NCI-H1436 treated with DMSO at 0.1 percent for 48 hours (cell line): Measurements from ENCODE around the gene CABP1.
"Not testable (repeated sequence)": the region's sequence is repeated elsewhere in the genome, so short reads cannot be mapped to it uniquely, and the experiment has no call there.

ENCODE experiments used
- DNase-seq: peaks from one replicate; lab custom pipeline; 2025; lab: John Stamatoyannopoulos, UW

CABP1 gene

DNA sequence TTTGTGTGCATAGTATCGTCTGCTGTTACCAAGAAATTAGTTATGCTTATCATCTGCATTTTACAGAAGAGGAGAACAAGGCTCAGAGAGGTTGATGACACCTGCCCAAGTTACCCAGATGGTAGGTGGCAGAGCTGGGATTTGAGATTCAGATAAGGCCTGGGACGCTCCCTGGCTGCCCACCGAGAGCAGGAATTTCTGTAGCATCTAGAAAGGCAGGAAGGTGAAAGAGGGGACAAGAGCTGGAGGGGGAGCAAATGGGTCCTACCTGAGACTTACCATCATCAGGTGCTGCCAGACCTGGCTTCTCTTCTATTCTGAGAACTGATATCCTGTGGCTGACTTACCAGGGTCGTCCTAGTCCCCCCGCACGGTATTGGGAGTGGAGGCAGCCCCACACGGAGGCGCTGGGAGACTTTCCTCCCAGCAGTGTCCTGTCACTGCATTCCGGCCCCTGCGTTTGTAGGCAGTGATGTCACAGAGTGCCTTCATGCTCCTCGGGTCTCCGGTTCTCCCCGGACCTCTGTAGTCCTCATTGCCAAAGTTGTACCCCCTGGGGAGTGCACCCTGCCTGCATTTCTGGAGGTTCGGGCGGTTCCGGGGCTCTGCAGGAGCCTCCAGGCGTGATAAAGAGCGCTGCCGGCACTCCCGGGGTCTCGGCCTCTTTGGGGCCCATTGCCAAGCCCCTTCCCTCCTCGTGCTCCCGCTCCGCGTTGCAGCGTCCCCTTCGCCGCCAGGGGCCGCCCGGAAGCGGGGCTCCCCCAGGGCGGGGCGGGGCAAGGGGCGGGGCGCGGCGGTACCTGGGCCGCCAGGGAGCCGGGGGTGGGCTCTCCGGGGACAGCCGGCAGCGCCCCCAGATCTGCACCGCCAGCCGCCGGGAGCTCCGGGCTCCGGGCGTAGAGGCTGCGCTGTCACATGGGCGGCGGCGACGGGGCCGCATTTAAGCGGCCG, at the start of gene CABP1:
CABP1 (plus strand) TSS at position 856 of the 951 bp plus-strand sequence; CDS start at position 916, 60 bp downstream.
- DNase-seq: no peak

DNA sequence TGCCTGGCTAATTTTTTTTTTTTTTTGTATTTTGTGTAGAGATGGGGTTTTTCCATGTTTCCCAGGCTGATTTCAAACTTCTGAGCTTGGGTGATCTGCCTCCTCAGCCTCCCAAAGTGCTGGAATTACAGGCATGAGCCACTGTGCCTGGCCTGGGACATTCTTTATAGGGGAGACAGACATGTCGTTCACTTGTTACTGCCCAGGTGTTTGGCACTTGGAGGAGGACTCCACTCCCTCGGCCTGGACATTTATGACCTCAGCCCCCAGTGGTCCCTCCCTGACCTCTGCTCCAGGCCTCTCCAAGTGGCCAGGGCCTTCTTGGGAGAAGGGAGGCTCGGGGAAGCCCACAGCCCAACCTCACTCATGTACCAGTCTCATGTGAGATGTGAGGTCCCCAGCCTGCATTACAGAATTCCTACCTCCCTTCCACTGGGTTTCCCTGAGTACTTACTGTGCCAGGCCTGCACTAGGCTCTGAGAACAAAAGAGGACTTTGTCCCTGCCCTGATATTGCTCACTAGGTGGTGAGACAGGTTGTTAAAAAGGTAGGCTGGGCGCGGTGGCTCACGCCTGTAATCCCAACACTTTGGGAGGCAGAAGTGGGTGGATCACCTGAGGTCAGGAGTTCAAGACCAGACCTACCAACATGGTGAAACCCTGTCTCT, 49.6 kb upstream of the CABP1 start:
- DNase-seq: no peak

DNA sequence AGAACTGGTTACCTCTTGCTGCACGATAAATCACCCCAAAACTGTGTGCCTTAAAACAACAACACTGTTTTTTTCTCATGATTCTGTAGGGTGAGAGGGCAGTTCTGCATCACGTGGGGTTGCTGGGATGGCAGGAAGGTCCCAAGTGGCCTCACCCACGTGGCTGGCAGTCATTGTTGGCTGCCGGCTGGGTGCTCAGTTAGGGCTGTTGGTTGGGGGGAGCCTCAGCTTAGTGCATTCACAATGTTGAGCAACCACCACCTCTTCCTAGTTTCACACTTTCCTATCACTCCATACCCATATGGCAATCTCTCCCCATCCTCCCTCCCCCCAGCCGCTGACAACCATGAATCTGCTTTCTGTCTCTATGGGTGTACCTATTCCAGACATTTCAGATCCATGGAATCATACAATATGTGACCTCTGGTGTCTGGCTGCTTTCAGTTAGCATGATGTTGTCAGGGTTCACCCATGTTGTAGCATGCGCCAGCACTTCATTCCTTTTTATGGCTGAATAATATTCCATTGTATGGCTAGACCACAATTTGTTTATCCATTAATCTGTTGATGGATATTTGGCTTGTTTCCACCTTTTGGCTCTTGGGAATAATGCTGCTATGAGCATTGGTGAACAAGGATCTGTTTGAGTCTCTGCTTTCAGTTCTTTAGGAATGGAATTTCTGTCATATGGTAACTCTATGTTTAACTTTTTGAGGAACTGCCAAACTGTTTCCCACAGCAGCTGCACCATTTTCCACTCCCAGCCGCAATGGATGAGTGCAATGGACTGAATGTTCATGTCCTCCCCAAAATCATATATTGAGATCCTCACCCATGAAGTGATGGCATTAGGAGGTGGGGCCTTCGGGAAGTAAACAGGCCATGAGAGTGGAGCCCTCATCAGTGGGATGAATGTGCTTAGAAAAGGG, 48.0 kb upstream of the CABP1 start:
- no peak for DNase-seq

DNA sequence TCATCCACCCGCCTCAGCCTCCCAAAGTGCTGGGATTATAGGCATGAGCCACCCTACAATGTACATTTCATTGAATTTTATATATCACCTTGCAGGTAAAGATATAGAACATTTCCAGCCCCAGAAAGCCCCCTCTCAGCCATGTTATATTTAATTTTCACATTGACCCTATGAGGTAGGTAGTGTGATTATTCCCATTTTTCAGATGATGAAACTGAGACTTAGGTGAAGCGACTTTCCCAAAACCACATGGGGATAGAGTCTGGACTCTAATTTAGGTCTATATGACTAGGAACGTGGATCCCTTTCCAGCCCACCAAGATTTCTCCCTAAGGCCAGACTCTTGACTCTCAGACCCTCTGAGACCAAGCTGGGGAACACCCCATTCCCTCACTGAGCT, 43.5 kb upstream of the CABP1 start:
- DNase-seq: no peak

DNA sequence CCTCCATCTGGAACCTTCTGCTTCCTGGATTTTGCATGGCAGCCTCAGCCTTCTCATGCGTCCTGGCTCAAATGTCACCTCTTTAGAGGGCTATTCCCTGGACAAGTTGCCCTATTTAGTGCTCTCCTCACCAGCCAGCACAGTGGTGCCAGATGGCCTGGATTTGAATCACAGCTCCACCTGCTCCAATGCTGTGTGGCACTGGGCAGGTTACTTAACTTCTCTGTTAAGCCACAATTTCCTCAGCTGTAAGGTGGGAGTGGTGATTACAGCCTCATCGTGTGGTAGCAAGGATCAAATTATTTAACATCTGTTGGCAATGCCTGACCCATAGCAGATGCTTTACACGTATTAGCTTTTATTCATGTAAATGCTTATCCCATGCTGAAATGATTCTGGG, 42.6 kb upstream of the CABP1 start:
- no peak for DNase-seq

DNA sequence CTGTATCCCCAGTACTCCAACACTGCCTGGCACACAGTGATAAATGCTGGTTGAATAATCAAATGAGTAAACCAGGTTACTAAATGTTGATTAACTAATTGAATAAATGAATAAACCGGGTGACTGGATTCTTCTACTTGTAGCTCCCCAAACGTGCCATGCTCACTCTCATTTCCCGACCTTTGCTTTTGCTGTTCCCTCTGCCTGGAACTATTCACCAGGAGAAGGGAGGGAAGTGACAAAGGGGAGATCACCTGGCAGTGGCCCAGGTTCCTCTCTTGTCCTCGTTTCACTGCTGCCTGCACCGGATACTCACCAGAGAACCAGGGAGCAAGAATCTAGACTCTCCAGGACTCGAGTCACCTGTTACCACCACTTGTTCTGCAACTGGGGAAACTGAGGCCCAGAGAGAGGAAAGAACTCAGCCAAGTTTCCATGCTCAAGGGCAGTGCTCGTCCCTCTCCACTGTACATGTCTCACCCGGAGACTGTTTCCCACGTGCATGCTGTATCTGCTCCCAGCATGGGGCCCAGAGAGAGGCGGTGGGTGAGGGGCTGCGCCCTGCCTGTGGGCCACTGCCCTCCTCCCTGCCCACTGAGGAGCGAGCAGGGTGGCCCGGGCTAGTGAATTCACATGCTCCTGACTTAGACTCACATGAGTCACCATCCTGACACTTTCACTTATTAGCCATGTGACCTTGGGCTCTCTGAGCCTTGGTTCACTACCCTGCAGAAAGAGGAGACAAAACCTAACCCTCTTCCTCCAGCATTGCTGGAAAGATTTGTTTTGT, 41.6 kb upstream of the CABP1 start:
- DNase-seq: no peak

DNA sequence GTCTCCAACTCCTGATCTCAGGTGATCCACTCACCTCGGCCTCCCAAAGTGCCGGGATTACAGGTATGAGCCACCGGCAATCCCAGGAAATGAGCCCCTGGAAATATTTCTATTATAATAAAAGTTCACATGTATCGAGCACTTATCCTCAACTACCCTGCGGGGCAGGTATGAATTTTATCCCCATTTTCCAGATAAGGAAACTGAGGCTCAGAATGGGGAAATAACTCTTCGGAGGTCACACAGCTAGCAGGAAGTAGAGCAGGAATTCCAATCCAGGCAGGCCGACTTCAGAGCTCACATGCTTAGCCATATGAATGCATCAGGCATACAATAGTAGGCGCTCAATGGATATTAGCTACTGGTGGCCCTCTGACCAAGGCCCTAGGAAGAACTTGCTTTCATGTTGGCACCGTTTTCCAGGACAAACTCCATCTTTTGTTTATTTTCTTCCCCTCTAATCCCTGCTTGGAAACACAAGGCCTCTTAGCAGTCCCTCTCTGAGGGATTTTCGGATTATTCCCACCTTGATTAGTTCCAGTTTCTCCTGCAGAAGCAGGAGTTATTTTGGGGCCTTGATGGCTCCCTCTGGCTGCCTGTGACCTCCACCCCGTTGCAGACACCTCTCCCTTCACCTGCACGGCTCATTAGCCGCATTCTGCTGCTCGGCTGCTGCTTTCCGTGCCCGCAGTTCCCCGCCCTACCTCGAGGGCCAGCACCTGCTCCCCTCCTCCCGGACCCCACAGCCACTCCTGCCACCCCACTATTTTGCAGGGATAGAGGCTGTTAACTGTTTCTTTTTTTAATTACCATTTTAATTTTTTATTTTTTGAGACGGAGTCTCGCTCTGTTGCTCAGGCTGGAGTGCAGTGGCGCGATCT, 40.5 kb upstream of the CABP1 start:
- DNase-seq: no peak

DNA sequence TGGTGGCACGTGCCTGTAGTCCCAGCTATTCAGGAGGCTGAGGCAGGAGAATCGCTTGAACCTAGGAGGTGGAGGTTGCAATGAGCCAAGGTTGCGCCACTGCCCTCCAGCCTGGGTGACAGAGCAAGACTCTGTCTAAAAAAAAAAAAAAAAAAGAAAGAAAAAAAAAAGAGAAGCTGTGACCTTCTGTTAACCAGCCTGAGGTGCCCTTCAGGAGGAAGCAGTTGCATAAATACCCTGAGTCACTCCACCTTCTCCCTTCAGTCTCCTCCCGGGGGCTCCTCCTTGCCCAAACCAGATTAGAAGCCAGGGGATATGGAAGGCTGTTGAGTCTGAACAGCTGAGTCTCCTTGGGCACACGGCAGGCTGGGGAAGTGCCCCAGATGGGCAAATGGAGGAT, 38.0 kb upstream of the CABP1 start:
- not testable (repeated sequence) for DNase-seq

DNA sequence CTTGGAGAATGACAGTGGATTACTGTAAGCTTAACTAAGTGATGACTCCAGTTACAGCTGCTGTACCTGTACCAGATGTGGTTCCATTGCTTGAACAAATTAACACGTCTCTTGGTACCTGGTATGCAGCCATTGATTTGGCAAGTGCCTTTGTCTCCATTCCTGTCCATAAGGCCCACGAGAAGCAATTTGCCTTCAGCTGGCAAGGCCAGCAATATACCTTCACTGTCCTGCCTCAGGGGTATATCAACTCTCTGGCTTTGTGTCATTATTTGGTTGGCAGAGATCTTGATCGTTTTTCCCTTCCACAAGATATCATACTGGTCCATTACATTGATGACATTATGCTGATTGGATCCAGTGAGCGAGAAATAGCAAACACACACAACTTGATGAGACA, 29.9 kb upstream of the CABP1 start:
- DNase-seq: no peak

DNA sequence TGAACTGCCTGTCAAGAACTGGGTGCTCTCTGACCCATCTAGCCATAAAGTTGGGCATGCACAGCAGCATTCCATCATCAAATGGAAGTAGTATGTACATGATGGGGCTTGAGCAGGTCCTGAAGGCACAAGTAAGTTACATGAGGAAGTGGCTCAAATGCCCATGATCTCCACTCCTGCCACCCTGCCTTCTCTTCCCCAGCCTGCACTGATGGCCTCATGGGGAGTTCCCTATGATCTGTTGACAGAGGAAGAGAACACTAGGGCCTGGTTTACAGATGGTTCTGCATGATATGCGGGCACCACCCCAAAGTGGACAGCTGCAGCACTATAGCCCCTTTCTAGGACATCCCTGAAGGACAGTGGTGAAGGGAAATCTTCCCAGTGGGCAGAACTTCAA, 28.9 kb upstream of the CABP1 start:
- DNase-seq: not testable (repeated sequence)

DNA sequence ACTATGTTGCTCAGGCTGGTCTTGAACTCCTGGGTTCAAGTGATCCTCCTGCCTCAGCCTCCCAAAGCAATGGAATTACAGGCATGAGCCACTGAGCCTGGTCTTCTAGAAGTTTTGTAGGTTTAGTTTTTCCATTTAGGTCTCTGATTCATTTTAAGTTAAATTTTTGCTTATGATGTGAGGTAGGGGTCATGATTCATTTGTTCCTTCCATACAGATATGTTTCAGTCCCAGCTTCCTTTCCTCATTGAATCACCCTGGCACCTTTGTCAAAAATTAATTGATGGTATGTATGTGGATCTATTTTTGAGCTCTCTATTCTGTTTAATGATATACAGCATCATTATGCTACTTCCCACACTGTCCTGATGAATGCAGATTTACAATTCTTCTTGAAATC, 25.6 kb upstream of the CABP1 start:
- no peak for DNase-seq

DNA sequence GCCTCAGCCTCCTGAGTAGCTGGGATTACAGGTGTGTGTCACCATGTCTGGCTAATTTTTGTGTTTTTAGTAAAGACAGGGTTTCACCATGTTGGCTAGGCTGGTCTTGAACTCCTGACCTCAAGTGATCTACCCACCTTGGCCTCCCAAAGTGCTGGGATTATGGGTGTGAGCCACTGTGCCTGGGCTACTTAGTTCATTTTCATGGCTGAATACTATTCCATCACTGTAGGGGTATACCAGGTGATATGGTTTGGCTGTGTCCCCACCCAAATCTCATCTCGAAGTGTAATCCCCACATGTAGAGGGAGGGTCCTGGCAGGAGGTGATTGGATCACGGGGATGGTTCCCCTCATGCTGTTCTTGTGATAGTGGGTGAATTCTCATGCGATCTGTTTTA, 23.2 kb upstream of the CABP1 start:
- not testable (repeated sequence) for DNase-seq

DNA sequence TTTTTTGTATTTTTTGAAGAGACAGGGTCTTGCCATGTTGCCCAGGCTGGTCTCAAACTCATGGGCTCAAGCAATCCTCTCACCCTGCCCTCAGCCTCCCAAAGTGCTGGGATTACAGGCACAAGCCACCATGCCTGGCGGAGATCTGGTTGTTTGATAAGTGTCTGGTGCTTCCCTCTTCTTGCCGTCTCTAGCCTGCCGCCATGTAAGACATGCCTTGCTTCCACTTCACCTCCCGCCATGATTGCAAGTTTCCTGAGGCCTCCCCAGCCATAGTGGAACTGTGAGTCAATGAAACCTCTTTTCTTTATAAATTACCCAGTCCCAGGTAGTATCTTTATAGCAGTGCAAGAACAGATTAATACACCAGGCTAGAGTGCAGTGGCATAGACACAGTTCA, 22.7 kb upstream of the CABP1 start:
- not testable (repeated sequence) for DNase-seq

DNA sequence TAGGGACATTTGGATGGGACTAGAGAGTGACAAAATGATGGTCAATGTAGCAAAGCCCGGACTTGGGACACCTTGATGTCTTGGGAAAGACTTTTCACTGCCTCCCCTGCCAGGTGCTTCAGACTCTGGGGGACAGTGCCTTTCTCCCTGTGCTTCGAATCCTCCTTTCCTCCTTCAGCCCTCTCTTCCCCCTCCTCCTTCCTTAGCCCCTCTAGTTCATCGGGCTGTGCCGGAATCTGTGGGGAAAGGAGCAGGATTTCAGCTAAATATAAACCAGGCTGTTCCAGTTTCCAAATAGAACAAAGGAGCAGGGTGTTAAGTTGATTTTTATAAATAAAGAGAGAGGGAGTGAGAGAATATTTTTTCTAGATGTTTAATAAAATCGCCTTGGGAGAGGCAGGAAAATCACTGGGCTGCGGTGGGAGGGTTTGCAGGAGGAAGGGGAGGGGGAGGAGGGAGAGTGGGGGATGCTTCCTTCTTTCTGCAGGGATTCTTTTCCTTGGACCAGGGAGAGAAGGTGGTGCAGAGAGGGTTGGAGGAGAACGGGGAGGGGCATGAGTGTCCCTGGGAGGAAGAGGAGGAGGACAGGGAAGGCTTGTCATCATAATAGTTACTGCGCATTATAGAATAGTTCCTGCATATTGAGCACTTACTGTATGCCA, 21.3 kb upstream of the CABP1 start:
- no peak for DNase-seq

DNA sequence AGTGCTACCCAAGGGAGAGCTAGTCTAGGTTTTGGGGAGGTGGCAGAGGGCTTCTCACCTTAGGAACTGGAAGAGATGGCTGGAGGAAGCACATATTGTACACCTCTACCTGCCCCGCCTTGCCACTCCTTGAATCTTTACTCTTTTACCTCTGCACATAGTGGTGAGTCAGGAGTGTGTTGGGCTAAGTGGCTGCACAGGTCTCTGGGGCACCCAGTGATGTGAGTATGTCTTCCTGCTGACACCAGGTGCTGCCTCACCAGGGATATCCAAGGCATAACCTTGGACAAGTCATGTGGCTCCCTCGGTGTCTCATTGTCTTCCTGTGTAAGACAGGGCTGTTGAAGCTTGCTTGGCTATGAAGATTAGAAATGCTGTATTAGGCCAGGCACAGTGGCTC, 19.8 kb upstream of the CABP1 start:
- no peak for DNase-seq

DNA sequence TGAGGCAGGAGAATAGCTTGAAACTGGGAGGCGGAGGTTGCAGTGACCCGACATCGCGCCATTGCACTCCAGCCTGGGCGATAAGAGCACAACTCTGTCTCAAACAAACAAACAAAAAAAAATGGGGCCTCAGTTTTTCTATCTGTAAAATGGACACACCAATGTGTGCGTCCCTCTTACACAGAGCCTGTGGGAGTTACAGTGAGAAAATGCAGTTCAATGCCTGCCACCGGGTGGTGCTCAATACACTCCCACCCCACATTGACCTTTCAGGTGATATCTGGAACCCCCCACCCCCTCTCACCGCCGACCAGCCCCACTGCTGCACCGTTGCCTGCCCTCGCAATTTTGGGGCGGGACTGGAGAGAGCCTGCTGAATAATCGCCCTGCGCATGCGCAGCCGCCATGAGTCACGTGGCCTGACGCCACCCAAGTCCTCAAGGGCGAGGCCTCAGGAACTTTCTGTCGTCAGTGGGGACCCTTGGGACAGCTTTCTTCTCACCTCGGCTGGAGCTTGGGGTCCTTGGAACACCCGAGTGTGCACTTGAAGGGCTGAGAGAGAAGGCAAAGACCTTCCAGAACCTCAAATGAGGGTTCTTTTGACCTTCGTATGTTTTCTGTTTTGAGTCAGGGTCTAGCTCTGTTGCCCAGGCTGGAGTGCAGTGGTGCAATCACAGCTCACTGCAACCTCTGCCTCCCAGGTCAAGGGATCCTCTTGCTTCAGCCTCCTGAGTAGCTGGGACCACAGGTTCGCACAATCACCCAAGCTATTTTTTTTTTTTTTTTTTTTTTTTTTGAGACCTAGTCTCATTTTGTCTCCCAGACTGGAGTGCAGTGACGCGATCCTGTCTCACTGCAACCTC, 14.6 kb upstream of the CABP1 start:
- no peak for DNase-seq

DNA sequence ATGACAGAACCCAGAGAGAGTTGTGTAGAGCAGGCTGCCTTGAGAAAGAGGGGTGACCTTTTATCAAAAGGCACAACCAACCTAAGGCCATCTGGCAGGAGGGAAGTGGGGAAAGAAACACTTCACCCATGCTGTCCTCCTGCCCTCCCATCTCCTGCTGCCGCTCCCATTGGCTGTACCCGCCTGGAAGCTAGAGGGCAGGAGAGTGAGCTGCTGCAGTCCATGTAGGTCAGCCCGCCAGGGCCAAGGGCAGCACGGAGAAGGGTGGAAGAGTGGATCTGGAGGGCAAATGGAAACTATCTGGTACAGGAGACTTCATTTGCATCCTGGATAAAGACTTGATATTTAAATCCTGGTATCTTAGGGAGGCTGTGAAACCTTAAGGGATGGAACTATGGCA, 11.5 kb upstream of the CABP1 start:
- DNase-seq: no peak

DNA sequence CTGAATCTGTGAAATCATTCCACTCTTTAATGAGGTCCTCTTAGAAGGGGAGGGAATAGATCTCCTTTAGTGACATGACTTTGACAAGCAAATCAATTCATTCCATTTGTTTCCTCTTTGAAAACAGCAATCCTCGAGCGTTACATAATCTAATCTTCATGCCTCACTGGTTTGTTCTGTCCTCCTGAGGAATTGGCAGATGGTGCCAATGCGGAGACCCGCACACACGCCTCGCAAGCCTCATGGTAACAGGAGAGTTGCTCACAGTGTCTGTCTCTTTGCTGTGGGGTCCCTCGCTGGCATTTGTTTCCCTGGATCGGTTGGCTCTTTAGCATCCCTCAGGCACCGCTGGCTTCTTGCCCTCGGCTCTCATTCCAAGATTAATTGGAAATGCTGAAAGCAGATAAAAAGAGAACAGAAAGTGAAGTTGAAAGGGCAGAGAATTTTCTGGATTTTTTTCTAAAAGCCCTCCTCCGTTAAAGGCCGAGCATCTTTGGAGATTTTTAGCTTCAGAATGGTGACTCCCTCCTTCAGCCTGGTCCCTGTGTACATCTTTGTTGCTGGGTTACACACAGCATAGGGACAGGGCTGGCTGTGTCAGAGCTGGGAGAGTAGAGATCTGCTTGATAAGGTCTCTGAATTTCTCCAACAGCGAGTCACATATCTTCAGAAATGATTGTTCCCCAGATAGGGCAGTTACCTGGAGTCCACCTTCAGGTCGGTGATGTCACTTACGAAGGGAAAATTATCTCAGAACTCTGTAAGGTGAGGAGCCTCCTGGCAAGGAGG, 10.1 kb upstream of the CABP1 start:
- DNase-seq: no peak
